ENCODE data around the gene CPNE2. TPM values are rescaled to one million over a fixed set of nuclear protein-coding genes. Genes with fewer than 3 reads are reported as not detected.
A peak's percentile ranks its signal among the peaks of the same experiment; 100 is the strongest.

The CPNE2 gene
- total RNA-seq, 1 donor from 2014 or later: 8.3 TPM

GRCh38 chr16:57048095-57048494, 44.3 kb upstream of the CPNE2 start:
- Mint-ChIP-seq H3K4me3 (peak overlapping the region; percentile 20), H3K9me3 (no peaks in the 10 kb centered on the region), H3K27ac (peak overlapping the region; percentile 92), H3K36me3 (ENCODE audit: low read depth) (peaks cover 76% of the 10 kb centered on the region), H3K4me1 (peaks cover 82% of the 10 kb centered on the region), H3K27me3 (no peaks in the 10 kb centered on the region)
- ATAC-seq (ENCODE audit: low read depth) (no peak), DNase-seq (no peak)
- ChIA-PET POLR2A (interaction anchor here (1.0 kb wide), 1 partner anchor 56 kb away, joined by 4 read pairs; no protein-coding TSS in a partner anchor), CTCF (no interaction called here)
- intact Hi-C loops (cut with micrococcal nuclease): loop anchor here (10.0 kb wide), 1 partner anchor 487 kb away; the partner anchor contains the start of gene CCDC102A
- TF ChIP-seq CTCF (IDR thresholded peaks at IDR 0.05): no peak

GRCh38 chr16:57049678-57050077, 42.7 kb upstream of the CPNE2 start:
- H3K27ac Mint-ChIP-seq: peak overlapping the region; percentile 78
- no peaks in the 10 kb centered on the region for H3K9me3 Mint-ChIP-seq
- TF ChIP-seq CTCF (IDR thresholded peaks at IDR 0.05): no peak
- H3K4me3 Mint-ChIP-seq: peak overlapping the region; percentile 76
- ATAC-seq (ENCODE audit: low read depth): no peak
- H3K27me3 Mint-ChIP-seq: no peaks in the 10 kb centered on the region
- peaks cover 68% of the 10 kb centered on the region for H3K4me1 Mint-ChIP-seq
- no peak for DNase-seq
- H3K36me3 Mint-ChIP-seq (ENCODE audit: low read depth): peaks cover 77% of the 10 kb centered on the region
- POLR2A ChIA-PET: interaction anchor here (1.2 kb wide), 1 partner anchor 180 kb away, joined by 3 read pairs; no protein-coding TSS in a partner anchor
- CTCF ChIA-PET: interaction anchor here (1.1 kb wide), 1 partner anchor 86 kb away, joined by 3 read pairs; no protein-coding TSS in a partner anchor
- intact Hi-C loops (cut with micrococcal nuclease): loop anchor here (10.0 kb wide), 1 partner anchor 485 kb away; the partner anchor contains the start of gene CCDC102A

GRCh38 chr16:57051696-57052228, 40.6 kb upstream of the CPNE2 start:
- peak overlapping the region; percentile 88 for H3K27ac Mint-ChIP-seq
- TF ChIP-seq CTCF (IDR thresholded peaks at IDR 0.05): no peak
- H3K9me3 Mint-ChIP-seq: no peaks in the 10 kb centered on the region
- intact Hi-C loops (cut with micrococcal nuclease): no loop called here
- DNase-seq (no peak), ATAC-seq (ENCODE audit: low read depth) (peak; percentile 61)
- H3K4me3 Mint-ChIP-seq: peak overlapping the region; percentile 76
- no peaks in the 10 kb centered on the region for H3K27me3 Mint-ChIP-seq
- ChIA-PET CTCF (interaction anchor here (1.1 to 1.5 kb wide), 4 partner anchors 32 to 86 kb away, joined by 3 to 4 read pairs (median 4); partner anchors contain the start of gene NLRC5), POLR2A (interaction anchor here (0.6 to 3.6 kb wide), 10 partner anchors 11 to 113 kb away, joined by 3 to 34 read pairs (median 6); partner anchors contain the start of gene NLRC5)
- H3K36me3 Mint-ChIP-seq (ENCODE audit: low read depth): peaks cover 82% of the 10 kb centered on the region
- peaks cover 47% of the 10 kb centered on the region for H3K4me1 Mint-ChIP-seq

- no peaks in the 10 kb centered on the region for H3K9me3 Mint-ChIP-seq
- peaks cover 83% of the 10 kb centered on the region for H3K36me3 Mint-ChIP-seq (ENCODE audit: low read depth)
- DNase-seq: no peak
- CTCF ChIA-PET: interaction anchor here (1.5 kb wide), 1 partner anchor 64 kb away, joined by 4 read pairs; the partner anchor contains the start of gene NLRC5
- H3K4me3 Mint-ChIP-seq: no peak overlapping the region
- H3K27me3 Mint-ChIP-seq: no peaks in the 10 kb centered on the region
- peaks cover 35% of the 10 kb centered on the region for H3K4me1 Mint-ChIP-seq
- POLR2A ChIA-PET: interaction anchor here (1.0 to 3.6 kb wide), 4 partner anchors 13 to 102 kb away, joined by 4 to 34 read pairs (median 8); no protein-coding TSS in a partner anchor
- TF ChIP-seq CTCF (IDR thresholded peaks at IDR 0.05): no peak
- peak overlapping the region; percentile 88 for H3K27ac Mint-ChIP-seq
- intact Hi-C loops (cut with micrococcal nuclease): no loop called here
- no peak for ATAC-seq (ENCODE audit: low read depth)
Measured at GRCh38 chr16:57053206-57053605, 39.2 kb upstream of the CPNE2 start.

- intact Hi-C loops (cut with micrococcal nuclease): no loop called here
- no peak for DNase-seq
- Mint-ChIP-seq H3K27ac (peak overlapping the region; percentile 51), H3K9me3 (no peaks in the 10 kb centered on the region), H3K4me3 (no peak overlapping the region), H3K4me1 (peaks cover 27% of the 10 kb centered on the region), H3K36me3 (ENCODE audit: low read depth) (peaks cover 81% of the 10 kb centered on the region), H3K27me3 (no peaks in the 10 kb centered on the region)
- no peak for ATAC-seq (ENCODE audit: low read depth)
- CTCF ChIA-PET: interaction anchor here (0.5 to 1.3 kb wide), 2 partner anchors 90 to 214 kb away, joined by 3 to 4 read pairs; no protein-coding TSS in a partner anchor
- POLR2A ChIA-PET: interaction anchor here (0.6 kb wide), 2 partner anchors 42 to 110 kb away, joined by 3 to 6 read pairs; no protein-coding TSS in a partner anchor
- TF ChIP-seq CTCF (IDR thresholded peaks at IDR 0.05): no peak
Measured at GRCh38 chr16:57054338-57054737, 38.0 kb upstream of the CPNE2 start.
